B cell (primary cell): ENCODE measurements around the gene C2orf42. TPM values are rescaled to one million over a fixed set of nuclear protein-coding genes. Genes with fewer than 3 reads are reported as not detected.

Experiments used
- ATAC-seq: fragments of 200-7000 bp; cut with Tn5 transposase; one replicate; pipeline ENCODE4 v1.10.0; 2021; ENCODE audit warnings: low read depth, mild to moderate bottlenecking, moderate number of reproducible peaks, moderate library complexity
- CTCF ChIA-PET: fragments of 350-600 bp; sonication (Branson Sonifier 250); formaldehyde crosslinking; loops from one replicate; lab custom pipeline; 2021; ENCODE audit warnings: antibody characterized with exemption, inconsistent platforms; lab: Charles Lee
- POLR2A ChIA-PET: fragments of 350-600 bp; sonication (Branson Sonifier 250); formaldehyde crosslinking; loops from one replicate; lab custom pipeline; 2021; ENCODE audit warnings: antibody characterized with exemption; lab: Charles Lee
- DNase-seq: peaks from one replicate; pipeline ENCODE4 v3.0.0; 2013
- H2AFZ ChIP-seq: 2 replicates; pipeline ENCODE4 v1.6.1; 2012; ENCODE audit warnings: mild to moderate bottlenecking, low read depth, low read length; ENCODE audit not compliant: insufficient read depth, poor library complexity, severe bottlenecking
- H3K27ac ChIP-seq, 2 donors: 1 replicate in 1 of 2; 2 replicates in 1 of 2; pipeline ENCODE4 v1.5.1; 2012 to 2013; ENCODE audit warnings: low read length in 2 of 2, mild to moderate bottlenecking in 2 of 2, moderate library complexity in 1 of 2
- H3K27me3 ChIP-seq, 4 experiments: fragments of 200-600 bp in 1 of 4; sonication (generic) in 1 of 4; replicated peaks in 1 of 4; 1 replicate in 2 of 4; 2 replicates in 2 of 4; pipeline versions ENCODE4 v1.6.1 to v1.7.0; 2013 to 2016; ENCODE audit warnings: low read length in 3 of 4, mild to moderate bottlenecking in 2 of 4, mixed read lengths in 1 of 4, moderate library complexity in 1 of 4; ENCODE audit not compliant: insufficient read depth in 4 of 4, control insufficient read depth in 3 of 4; ENCODE audit errors: control extremely low read depth in 1 of 4
- H3K36me3 ChIP-seq, 2 experiments: replicated peaks in 1 of 2; 1 replicate in 1 of 2; 2 replicates in 1 of 2; pipeline versions ENCODE4 v1.6.1 to v1.7.1; 2013; ENCODE audit warnings: low read length in 1 of 2; ENCODE audit not compliant: insufficient read depth in 2 of 2, control insufficient read depth in 1 of 2; ENCODE audit errors: control extremely low read depth in 1 of 2, extremely low read depth in 1 of 2
- H3K4me1 ChIP-seq, 2 donors: fragments of 200-600 bp in 1 of 2; sonication (generic) in 1 of 2; 1 replicate in 1 of 2; 2 replicates in 1 of 2; pipeline versions ENCODE4 v1.5.1 to v1.6.1; 2013 to 2017; ENCODE audit warnings: low read length in 2 of 2; ENCODE audit not compliant: control insufficient read depth in 2 of 2, insufficient read depth in 2 of 2
- H3K4me2 ChIP-seq: replicated peaks from 2 replicates; pipeline ENCODE3; 2012; ENCODE audit warnings: mild to moderate bottlenecking, low read depth, low read length; ENCODE audit not compliant: poor library complexity, severe bottlenecking
- H3K4me3 ChIP-seq, 5 experiments: fragments of 200-600 bp in 1 of 5; sonication (generic) in 1 of 5; 1 replicate in 3 of 5; 2 replicates in 2 of 5; pipeline versions ENCODE4 v1.5.1 to v1.7.0; 2011 to 2016; ENCODE audit warnings: low read length in 4 of 5, mild to moderate bottlenecking in 4 of 5, low read depth in 2 of 5, control low read depth in 1 of 5, moderate library complexity in 1 of 5; ENCODE audit not compliant: insufficient read depth in 1 of 5; ENCODE audit errors: control extremely low read depth in 1 of 5, extremely low read depth in 1 of 5
- H3K79me2 ChIP-seq: fragments of 200-600 bp; sonication (generic); one replicate; pipeline ENCODE4 v1.6.0; 2016; ENCODE audit warnings: low read length; ENCODE audit not compliant: control insufficient read depth, insufficient read depth
- H3K9ac ChIP-seq: fragments of 200-600 bp; sonication (generic); 2 replicates; pipeline ENCODE4 v1.6.1; 2017; ENCODE audit warnings: mild to moderate bottlenecking, low read length, moderate library complexity
- H3K9me3 ChIP-seq, 3 donors: one replicate each; pipeline versions ENCODE4 v1.6.1 to v1.7.1; 2013; ENCODE audit warnings: low read length in 2 of 3; ENCODE audit not compliant: control insufficient read depth in 2 of 3, insufficient read depth in 1 of 3; ENCODE audit errors: control extremely low read depth in 1 of 3
- H4K20me1 ChIP-seq: 2 replicates; pipeline ENCODE4 v1.6.0; 2012; ENCODE audit warnings: mild to moderate bottlenecking, low read length; ENCODE audit not compliant: insufficient read depth, control insufficient read depth, poor library complexity, severe bottlenecking
- H3K27ac Mint-ChIP-seq: one replicate; pipeline ENCODE4 v1.8.0; 2021; ENCODE audit warnings: mixed read lengths
- H3K27me3 Mint-ChIP-seq: one replicate; pipeline ENCODE4 v1.8.0; 2021; ENCODE audit warnings: mixed read lengths
- H3K4me1 Mint-ChIP-seq: one replicate; pipeline ENCODE4 v1.8.0; 2021; ENCODE audit warnings: mixed read lengths
- H3K4me3 Mint-ChIP-seq: one replicate; pipeline ENCODE4 v1.8.0; 2021; ENCODE audit warnings: mixed read lengths
- H3K9me3 Mint-ChIP-seq: one replicate; pipeline ENCODE4 v1.8.0; 2022; ENCODE audit warnings: mixed read lengths; ENCODE audit not compliant: insufficient read depth
- CTCF ChIP-seq: fragments of 200-600 bp; IDR thresholded peaks from one replicate; pipeline ENCODE4 v1.8.0; 2022; ENCODE audit warnings: antibody characterized with exemption, mild to moderate bottlenecking
- EZH2 ChIP-seq: IDR thresholded peaks from 2 replicates; pipeline ENCODE4 v1.6.1; 2012; ENCODE audit warnings: borderline replicate concordance, low read depth, mild to moderate bottlenecking, moderate library complexity, low read length; ENCODE audit not compliant: insufficient read depth, poor library complexity, severe bottlenecking
- WGBS: methylation state at CpG from one replicate; pipeline ENCODE4 v1.1.5; 2013; ENCODE audit warnings: missing lambda C conversion rate; ENCODE audit not compliant: insufficient coverage; 5-methylcytosine and 5-hydroxymethylcytosine counted together
- intact Hi-C: fragments of 100-400 bp; cut with micrococcal nuclease; formaldehyde crosslinking; loops from one replicate; pipeline ENCODE4 v1.10.0; 2022
- polyA plus RNA-seq: library from polyadenylated mRNA; depleted of rRNA; stranded (reverse); fragments of >200 nt; gene quantifications from 2 replicates; pipeline ENCODE4 v1.2.3, GENCODE V29; 2012
- total RNA-seq, 2 donors: library from RNA; stranded (reverse); fragments of 120-200 nt in 1 of 2; gene quantifications; 1 replicate in 1 of 2; 2 replicates in 1 of 2; pipeline versions ENCODE4 v1.2.3 to v1.2.4, GENCODE V29; 2013 to 2022

C2orf42 gene
- total and polyA plus RNA-seq, 2 donors (not counting 1 experiment from before 2014, with no cell fraction given): 13.0 to 42.9 TPM

DNA sequence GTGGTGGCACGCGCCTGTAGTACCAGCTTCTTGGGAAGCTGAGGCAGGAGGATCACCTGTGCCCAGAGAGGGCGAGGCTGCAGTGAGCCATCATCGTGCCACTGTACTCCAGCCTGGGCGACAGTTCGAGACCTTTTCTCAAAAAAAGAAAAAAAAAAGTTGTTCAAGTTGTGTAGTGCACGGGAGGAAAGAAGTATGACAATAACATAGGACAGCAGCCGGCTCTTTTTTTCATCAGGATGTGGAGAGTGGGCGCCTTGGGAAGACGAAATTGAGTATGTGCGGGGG lies 67.0 kb downstream of the C2orf42 start:
- no peaks in the 10 kb centered on the region for H3K27me3 Mint-ChIP-seq
- ChIA-PET CTCF (interaction anchor here (0.8 to 5.7 kb wide), 11 partner anchors 8 to 210 kb away, joined by 3 to 59 read pairs (median 6); partner anchors contain the start of genes MXD1 and PCBP1), POLR2A (interaction anchor here (0.6 to 8.5 kb wide), 17 partner anchors 8 to 209 kb away, joined by 3 to 170 read pairs (median 14); partner anchors contain the start of genes C2orf42, MXD1, PCBP1 and SNRPG)
- peak overlapping the region; percentile 100 for H3K27ac ChIP-seq
- WGBS: 19% methylated on average over 11 of the region's 11 CpGs
- peaks cover 70 to 78% of the 10 kb centered on the region in 2 donors for H3K4me1 ChIP-seq
- H3K27ac Mint-ChIP-seq: peak overlapping the region; percentile 100
- peak overlapping the region; percentile 98 for H3K4me2 ChIP-seq
- no peaks in the 10 kb centered on the region for H3K9me3 Mint-ChIP-seq
- H3K79me2 ChIP-seq: peaks cover 5% of the 10 kb centered on the region
- no peaks in the 10 kb centered on the region for H4K20me1 ChIP-seq
- H3K4me3 Mint-ChIP-seq: peak overlapping the region; percentile 95
- H3K9me3 ChIP-seq: no peaks in the 10 kb centered on the region
- peak overlapping the region; percentile 21 to 99 (median 71) for H3K4me3 ChIP-seq
- H2AFZ ChIP-seq: peak overlapping the region; percentile 84
- intact Hi-C loops: loop anchor here (1.0 kb wide), 3 partner anchors 15 to 37 kb away; no protein-coding TSS in a partner anchor
- H3K27me3 ChIP-seq: no peaks in the 10 kb centered on the region
- ATAC-seq (peak; percentile 0), DNase-seq (no peak)
- no peaks in the 10 kb centered on the region for H3K36me3 ChIP-seq
- peaks cover 71% of the 10 kb centered on the region for H3K4me1 Mint-ChIP-seq
- H3K9ac ChIP-seq: peak overlapping the region; percentile 99
- TF ChIP-seq EZH2 (no peak), CTCF (no peak)

DNA sequence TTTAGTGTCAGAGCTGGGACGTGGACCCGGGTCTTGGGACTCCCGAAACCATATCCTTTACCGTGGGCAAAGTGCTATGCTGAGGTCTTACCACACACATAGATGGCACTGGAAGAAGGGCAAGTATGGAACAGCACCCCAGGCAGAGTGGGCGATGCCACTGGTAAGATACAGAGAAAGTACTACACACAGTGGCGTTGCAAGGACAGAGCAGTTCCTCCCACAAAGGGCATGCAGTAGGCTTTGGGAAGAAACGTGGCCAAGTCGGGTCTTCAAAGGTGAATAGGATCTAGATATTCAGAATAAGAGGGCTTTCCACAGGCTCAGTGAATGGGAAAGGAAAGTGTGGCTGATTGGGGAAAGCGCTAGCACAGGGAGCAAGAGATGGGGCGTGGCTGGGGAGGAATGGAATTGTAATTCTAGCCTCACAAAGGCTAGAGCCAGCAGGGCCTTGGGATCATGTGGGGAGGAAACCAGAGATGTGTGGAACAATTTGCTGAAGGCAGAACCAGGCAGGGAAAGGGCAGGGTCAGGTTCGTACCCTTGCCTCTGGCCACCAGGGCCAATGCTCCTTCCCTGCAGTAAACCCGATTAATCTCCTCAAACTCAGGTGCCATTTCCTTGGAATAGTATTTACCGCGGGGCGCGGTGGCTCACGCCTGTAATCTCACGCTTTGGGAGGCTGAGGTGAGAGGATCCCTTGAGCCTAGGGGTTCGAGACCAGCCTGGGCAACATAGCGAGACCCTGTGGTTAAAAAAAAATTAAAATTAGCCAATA lies 67.6 kb downstream of the C2orf42 start:
- Histone ChIP-seq H3K4me1 (peaks cover 70 to 80% of the 10 kb centered on the region in 2 donors), H3K36me3 (no peaks in the 10 kb centered on the region), H3K4me2 (peak overlapping the region; percentile 98), H3K27me3 (no peaks in the 10 kb centered on the region), H2AFZ (peak overlapping the region; percentile 84), H3K4me3 (peak overlapping the region in 2 of 5 experiments; percentile 71 to 99), H3K79me2 (peaks cover 5% of the 10 kb centered on the region), H4K20me1 (no peaks in the 10 kb centered on the region), H3K9ac (peak overlapping the region; percentile 99), H3K27ac (peak overlapping the region; percentile 100), H3K9me3 (no peaks in the 10 kb centered on the region)
- ChIA-PET POLR2A (interaction anchor here (0.8 to 8.5 kb wide), 17 partner anchors 8 to 209 kb away, joined by 3 to 170 read pairs (median 19); partner anchors contain the start of genes C2orf42, MXD1, PCBP1 and SNRPG), CTCF (interaction anchor here (0.7 to 5.7 kb wide), 14 partner anchors 10 to 209 kb away, joined by 3 to 59 read pairs (median 12); partner anchors contain the start of genes MXD1 and PCBP1)
- H3K4me3 Mint-ChIP-seq: peak overlapping the region; percentile 95
- H3K27ac Mint-ChIP-seq: peak overlapping the region; percentile 100
- H3K27me3 Mint-ChIP-seq: no peaks in the 10 kb centered on the region
- H3K9me3 Mint-ChIP-seq: no peaks in the 10 kb centered on the region
- DNase-seq (no peak), ATAC-seq (no peak)
- 84% methylated on average over 19 of the region's 20 CpGs for WGBS
- peaks cover 72% of the 10 kb centered on the region for H3K4me1 Mint-ChIP-seq
- TF ChIP-seq CTCF (no peak), EZH2 (no peak)
- intact Hi-C loops: no loop called here
